CD14-positive monocyte (primary cell): ENCODE data around the gene SLC35F6. TPM values are rescaled to one million over a fixed set of nuclear protein-coding genes. Genes with fewer than 3 reads are reported as not detected.

Experiments
- DNase-seq, 3 donors: peaks; one replicate each; pipeline ENCODE4 v3.0.0-alpha.2; 2011 to 2022
- H2AFZ ChIP-seq: 2 replicates; pipeline ENCODE4 v1.6.0; 2012; ENCODE audit warnings: mild to moderate bottlenecking, low read depth, low read length, inconsistent platforms; ENCODE audit not compliant: insufficient read depth, poor library complexity, severe bottlenecking
- H3K27ac ChIP-seq, 2 donors: 1 replicate in 1 of 2; 2 replicates in 1 of 2; pipeline ENCODE4 v1.5.1; 2012 to 2013; ENCODE audit warnings: low read length in 2 of 2, control low read depth in 1 of 2, inconsistent platforms in 1 of 2, low read depth in 1 of 2, mild to moderate bottlenecking in 1 of 2
- H3K27me3 ChIP-seq, 2 donors: one replicate each; pipeline versions ENCODE4 v1.6.0 to v1.6.1; 2011 to 2013; ENCODE audit warnings: low read length in 2 of 2; ENCODE audit not compliant: control insufficient read depth in 2 of 2, insufficient read depth in 2 of 2
- H3K36me3 ChIP-seq, 2 donors: replicated peaks in 1 of 2; 1 replicate in 1 of 2; 2 replicates in 1 of 2; pipeline versions ENCODE4 v1.5.1 to v1.6.1; 2012 to 2013; ENCODE audit warnings: low read length in 2 of 2, control low read depth in 1 of 2, inconsistent platforms in 1 of 2, mild to moderate bottlenecking in 1 of 2; ENCODE audit not compliant: insufficient read depth in 2 of 2, control insufficient read depth in 1 of 2
- H3K4me1 ChIP-seq, 2 donors: 1 replicate in 1 of 2; 2 replicates in 1 of 2; pipeline versions ENCODE4 v1.5.1 to v1.6.1; 2012 to 2013; ENCODE audit warnings: low read length in 2 of 2, control low read depth in 1 of 2, inconsistent platforms in 1 of 2, mild to moderate bottlenecking in 1 of 2, moderate library complexity in 1 of 2; ENCODE audit not compliant: insufficient read depth in 2 of 2, control insufficient read depth in 1 of 2
- H3K4me2 ChIP-seq: replicated peaks from 2 replicates; pipeline ENCODE3; 2012; ENCODE audit warnings: low read length, moderate library complexity, mild to moderate bottlenecking; ENCODE audit not compliant: poor library complexity, severe bottlenecking; ENCODE audit errors: extremely low read depth
- H3K4me3 ChIP-seq, 3 experiments: fragments of 200-600 bp in 1 of 3; sonication (generic) in 1 of 3; replicated peaks in 1 of 3; 1 replicate in 2 of 3; 2 replicates in 1 of 3; pipeline ENCODE4 v1.5.1; 2011 to 2013; ENCODE audit warnings: low read length in 3 of 3, mild to moderate bottlenecking in 3 of 3, control low read depth in 2 of 3, low read depth in 2 of 3, inconsistent platforms in 1 of 3, moderate library complexity in 1 of 3
- H3K79me2 ChIP-seq: 2 replicates; pipeline ENCODE4 v1.6.0; 2012; ENCODE audit warnings: mild to moderate bottlenecking, control low read depth, inconsistent platforms, low read length, moderate library complexity; ENCODE audit not compliant: insufficient read depth
- H3K9ac ChIP-seq: 2 replicates; pipeline ENCODE4 v1.6.0; 2017; ENCODE audit warnings: low read length, mild to moderate bottlenecking; ENCODE audit not compliant: insufficient read depth, poor library complexity, severe bottlenecking
- H3K9me3 ChIP-seq, 2 donors: replicated peaks in 1 of 2; 1 replicate in 1 of 2; 2 replicates in 1 of 2; pipeline versions ENCODE4 v1.5.1 to v1.6.1; 2012 to 2013; ENCODE audit warnings: low read length in 2 of 2, control low read depth in 1 of 2; ENCODE audit not compliant: control insufficient read depth in 1 of 2, insufficient read depth in 1 of 2
- H4K20me1 ChIP-seq: 2 replicates; pipeline ENCODE4 v1.6.0; 2012; ENCODE audit warnings: mild to moderate bottlenecking, low read length, control low read depth, moderate library complexity; ENCODE audit not compliant: insufficient read depth
- H3K27ac Mint-ChIP-seq, 7 donors: one replicate each; pipeline ENCODE4 v1.8.0; 2020; ENCODE audit warnings: mild to moderate bottlenecking in 7 of 7, mixed read lengths in 7 of 7, moderate library complexity in 6 of 7, inconsistent platforms in 2 of 7
- H3K27me3 Mint-ChIP-seq, 3 donors: one replicate each; pipeline ENCODE4 v1.8.0; 2021 to 2022; ENCODE audit warnings: low read depth in 3 of 3, mild to moderate bottlenecking in 3 of 3, mixed read lengths in 3 of 3, moderate library complexity in 3 of 3, inconsistent platforms in 1 of 3
- H3K36me3 Mint-ChIP-seq, 2 donors: one replicate each; pipeline ENCODE4 v1.8.0; 2020; ENCODE audit warnings: mixed read lengths in 2 of 2, inconsistent platforms in 1 of 2, mild to moderate bottlenecking in 1 of 2
- H3K4me1 Mint-ChIP-seq: one replicate; pipeline ENCODE4 v1.8.0; 2020; ENCODE audit warnings: mild to moderate bottlenecking, mixed read lengths
- H3K4me3 Mint-ChIP-seq, 2 donors: one replicate each; pipeline ENCODE4 v1.8.0; 2020; ENCODE audit warnings: mild to moderate bottlenecking in 2 of 2, mixed read lengths in 2 of 2, moderate library complexity in 1 of 2
- H3K9me3 Mint-ChIP-seq, 7 donors: one replicate each; pipeline ENCODE4 v1.8.0; 2020 to 2022; ENCODE audit warnings: mixed read lengths in 7 of 7, mild to moderate bottlenecking in 6 of 7, moderate library complexity in 6 of 7, inconsistent platforms in 2 of 7
- WGBS: methylation state at CpG from one replicate; pipeline ENCODE4 v1.1.5; 2013; ENCODE audit warnings: missing lambda C conversion rate; ENCODE audit not compliant: insufficient coverage; 5-methylcytosine and 5-hydroxymethylcytosine counted together
- intact Hi-C, 2 donors: fragments of 100-400 bp; cut with micrococcal nuclease; formaldehyde crosslinking; loops; one replicate each; pipeline versions ENCODE4 v1.15.0 to v1.15.1; 2023
- polyA plus RNA-seq, 3 donors: library from polyadenylated mRNA; depleted of rRNA in 1 of 3; unstranded in 2 of 3; stranded (reverse) in 1 of 3; fragments of 300-500 nt in 2 of 3; fragments of >200 nt in 1 of 3; fragmentation: Illumina TruSeq in 2 of 3; gene quantifications; 1 replicate in 2 of 3; 2 replicates in 1 of 3; pipeline ENCODE4 v1.2.3, GENCODE V29; 2012 to 2021
- TF ChIP-seq, protein P1 (sequence below): fragments of 200-600 bp; IDR thresholded peaks from one replicate; pipeline ENCODE4 v1.8.0; 2022; ENCODE audit warnings: antibody characterized with exemption, mild to moderate bottlenecking

Gene SLC35F6
- polyA plus RNA-seq, 3 donors: 11.3 to 22.2 (median 15.1) TPM

DNA sequence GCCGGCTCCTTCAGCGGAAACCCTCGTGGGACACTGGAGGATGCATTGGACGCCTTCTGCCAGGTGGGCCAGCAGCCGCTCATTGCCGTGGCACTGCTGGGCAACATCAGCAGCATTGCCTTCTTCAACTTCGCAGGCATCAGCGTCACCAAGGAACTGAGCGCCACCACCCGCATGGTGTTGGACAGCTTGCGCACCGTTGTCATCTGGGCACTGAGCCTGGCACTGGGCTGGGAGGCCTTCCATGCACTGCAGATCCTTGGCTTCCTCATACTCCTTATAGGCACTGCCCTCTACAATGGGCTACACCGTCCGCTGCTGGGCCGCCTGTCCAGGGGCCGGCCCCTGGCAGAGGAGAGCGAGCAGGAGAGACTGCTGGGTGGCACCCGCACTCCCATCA, 14.0 kb downstream of the SLC35F6 start:
- no peak for DNase-seq
- Mint-ChIP-seq H3K27me3 (no peaks in the 10 kb centered on the region), H3K27ac (no peak overlapping the region), H3K9me3 (peaks cover 0 to 7% (median 4%) of the 10 kb centered on the region in 7 donors), H3K4me1 (peaks cover 23% of the 10 kb centered on the region), H3K36me3 (peaks cover 72 to 79% of the 10 kb centered on the region in 2 donors), H3K4me3 (no peak overlapping the region)
- Histone ChIP-seq H4K20me1 (peaks cover 50% of the 10 kb centered on the region), H3K4me3 (no peak overlapping the region), H3K9ac (no peak overlapping the region), H3K4me2 (no peak overlapping the region), H2AFZ (no peak overlapping the region), H3K4me1 (peaks cover 6 to 12% of the 10 kb centered on the region in 2 donors), H3K79me2 (peaks cover 13% of the 10 kb centered on the region), H3K27me3 (no peaks in the 10 kb centered on the region), H3K36me3 (peaks cover 69 to 82% of the 10 kb centered on the region in 2 donors), H3K9me3 (peaks cover 0 to 8% of the 10 kb centered on the region in 2 donors), H3K27ac (no peak overlapping the region)
- WGBS: 96% methylated on average over 18 of the region's 18 CpGs
- intact Hi-C loops: no loop called here
- TF ChIP-seq, protein P1, sequence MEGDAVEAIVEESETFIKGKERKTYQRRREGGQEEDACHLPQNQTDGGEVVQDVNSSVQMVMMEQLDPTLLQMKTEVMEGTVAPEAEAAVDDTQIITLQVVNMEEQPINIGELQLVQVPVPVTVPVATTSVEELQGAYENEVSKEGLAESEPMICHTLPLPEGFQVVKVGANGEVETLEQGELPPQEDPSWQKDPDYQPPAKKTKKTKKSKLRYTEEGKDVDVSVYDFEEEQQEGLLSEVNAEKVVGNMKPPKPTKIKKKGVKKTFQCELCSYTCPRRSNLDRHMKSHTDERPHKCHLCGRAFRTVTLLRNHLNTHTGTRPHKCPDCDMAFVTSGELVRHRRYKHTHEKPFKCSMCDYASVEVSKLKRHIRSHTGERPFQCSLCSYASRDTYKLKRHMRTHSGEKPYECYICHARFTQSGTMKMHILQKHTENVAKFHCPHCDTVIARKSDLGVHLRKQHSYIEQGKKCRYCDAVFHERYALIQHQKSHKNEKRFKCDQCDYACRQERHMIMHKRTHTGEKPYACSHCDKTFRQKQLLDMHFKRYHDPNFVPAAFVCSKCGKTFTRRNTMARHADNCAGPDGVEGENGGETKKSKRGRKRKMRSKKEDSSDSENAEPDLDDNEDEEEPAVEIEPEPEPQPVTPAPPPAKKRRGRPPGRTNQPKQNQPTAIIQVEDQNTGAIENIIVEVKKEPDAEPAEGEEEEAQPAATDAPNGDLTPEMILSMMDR: no peak

DNA sequence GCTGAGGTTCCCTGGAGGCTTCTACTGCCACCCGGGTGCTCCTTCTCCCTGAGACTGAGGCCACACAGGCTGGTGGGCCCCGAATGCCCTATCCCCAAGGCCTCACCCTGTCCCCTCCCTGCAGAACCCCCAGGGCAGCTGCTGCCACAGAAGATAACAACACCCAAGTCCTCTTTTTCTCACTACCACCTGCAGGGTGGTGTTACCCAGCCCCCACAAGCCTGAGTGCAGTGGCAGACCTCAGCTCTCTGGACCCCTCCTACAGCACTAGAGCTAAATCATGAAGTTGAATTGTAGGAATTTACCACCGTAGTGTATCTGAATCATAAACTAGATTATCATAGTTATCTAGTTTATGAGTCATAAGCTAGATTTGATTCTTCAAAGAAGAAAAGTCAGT, 14.4 kb downstream of the SLC35F6 start:
- Histone ChIP-seq H4K20me1 (peaks cover 46% of the 10 kb centered on the region), H3K36me3 (peaks cover 69 to 80% of the 10 kb centered on the region in 2 donors), H3K4me1 (peaks cover 6 to 12% of the 10 kb centered on the region in 2 donors), H3K9ac (no peak overlapping the region), H3K4me3 (no peak overlapping the region), H3K4me2 (no peak overlapping the region), H2AFZ (no peak overlapping the region), H3K27ac (no peak overlapping the region), H3K79me2 (peaks cover 10% of the 10 kb centered on the region), H3K27me3 (no peaks in the 10 kb centered on the region), H3K9me3 (peaks cover 0 to 8% of the 10 kb centered on the region in 2 donors)
- Mint-ChIP-seq H3K36me3 (peaks cover 72 to 77% of the 10 kb centered on the region in 2 donors), H3K27me3 (no peaks in the 10 kb centered on the region), H3K4me1 (peaks cover 23% of the 10 kb centered on the region), H3K9me3 (peaks cover 0 to 7% (median 4%) of the 10 kb centered on the region in 7 donors), H3K4me3 (no peak overlapping the region), H3K27ac (no peak overlapping the region)
- intact Hi-C loops: no loop called here
- no peak for DNase-seq
- WGBS: 94% methylated on average over 2 of the region's 3 CpGs
- TF ChIP-seq, protein P1: no peak
